ENCODE data around the gene DOLK. TPM values are rescaled to one million over a fixed set of nuclear protein-coding genes. Genes with fewer than 3 reads are reported as not detected.

DOLK gene
- total RNA-seq, 1 donor from 2014 or later: 14.4 TPM

DNA sequence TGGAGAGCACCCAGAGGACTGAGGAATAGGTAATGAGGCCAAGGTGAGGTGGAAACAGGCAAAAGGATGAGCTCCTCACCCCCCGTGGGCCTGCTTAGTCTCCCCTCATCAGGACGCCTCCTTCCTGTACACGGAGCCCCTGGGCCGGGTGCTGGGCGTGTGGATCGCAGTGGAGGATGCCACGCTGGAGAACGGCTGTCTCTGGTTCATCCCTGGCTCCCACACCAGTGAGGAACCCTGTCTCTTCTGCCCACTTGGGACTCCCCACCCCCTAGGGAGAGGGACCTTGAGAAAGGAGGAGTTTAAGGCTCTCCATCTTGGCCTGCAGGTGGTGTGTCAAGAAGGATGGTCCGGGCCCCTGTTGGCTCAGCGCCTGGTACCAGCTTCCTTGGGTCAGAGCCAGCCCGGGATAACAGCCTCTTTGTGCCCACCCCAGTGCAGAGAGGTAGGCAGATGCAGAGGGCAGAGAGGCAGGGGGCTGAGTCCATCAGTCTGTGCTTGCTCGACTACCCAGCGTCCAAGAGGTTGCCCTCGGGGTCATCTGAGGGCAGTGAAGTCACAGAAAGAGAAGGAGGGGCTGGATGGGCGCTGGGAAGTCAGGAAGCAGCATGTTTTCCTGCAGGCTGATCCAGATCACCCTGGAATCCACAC is 7.0 kb downstream of the DOLK start:
- DNase-seq (peak; percentile 36), ATAC-seq (peak; percentile 15 to 19)
- no peaks in the 10 kb centered on the region for H3K27me3 ChIP-seq (ENCODE audit: low read depth)
- no peak for TF ChIP-seq CTCF (IDR thresholded peaks at IDR 0.05)
- H3K4me3 ChIP-seq: peak overlapping the region; percentile 24
- intact Hi-C loops (cut with DNase I): no loop called here
- peaks cover 35% of the 10 kb centered on the region for H3K4me1 ChIP-seq
- peaks cover 25% of the 10 kb centered on the region for H3K36me3 ChIP-seq
- no peaks in the 10 kb centered on the region for H3K9me3 ChIP-seq
- H3K27ac ChIP-seq: peak overlapping the region; percentile 53

DNA sequence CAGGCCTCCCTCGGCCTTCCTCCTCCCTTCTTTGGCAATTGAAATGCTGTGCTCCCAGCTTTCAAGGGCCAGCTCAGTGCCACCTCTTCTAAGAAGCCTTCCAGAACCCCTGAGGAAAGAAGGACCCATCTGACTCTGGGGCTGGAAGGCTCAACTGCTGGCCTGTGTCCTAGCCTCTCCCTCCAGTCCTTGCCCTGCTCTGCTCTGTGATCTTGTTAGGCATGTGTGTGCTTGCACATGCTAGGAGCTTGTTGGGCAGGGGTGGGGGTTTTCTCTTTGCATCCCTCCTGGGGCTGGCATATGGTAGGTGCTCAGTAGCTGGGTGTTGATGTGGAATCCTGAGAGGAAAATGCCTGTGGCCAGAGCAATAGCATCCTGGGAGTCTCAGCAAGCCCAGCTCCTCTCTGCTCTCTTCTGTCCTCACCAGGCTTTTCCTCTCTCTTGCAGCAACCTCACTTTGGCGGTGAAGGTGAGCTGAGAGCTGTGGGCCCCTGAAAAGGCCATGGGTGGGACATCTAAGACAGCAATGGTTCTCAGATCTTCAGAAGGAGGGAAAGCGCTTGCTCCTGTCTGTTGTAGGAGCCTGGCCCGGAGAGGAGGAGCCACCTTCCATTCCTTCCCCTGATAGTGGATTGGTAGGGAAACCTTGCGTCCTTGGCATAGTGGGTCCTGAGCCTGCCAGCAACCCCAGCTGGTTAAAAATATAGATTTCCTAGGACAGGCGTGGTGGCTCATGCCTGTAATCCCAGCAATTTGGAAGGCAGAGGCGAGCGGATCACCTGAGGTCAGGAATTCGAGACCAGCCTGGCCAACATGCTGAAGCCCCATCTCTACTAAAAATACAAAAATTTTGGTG is 9.9 kb downstream of the DOLK start:
- ATAC-seq: no peak
- H3K36me3 ChIP-seq: peaks cover 35% of the 10 kb centered on the region
- H3K27me3 ChIP-seq (ENCODE audit: low read depth): no peaks in the 10 kb centered on the region
- intact Hi-C loops (cut with DNase I): no loop called here
- peak; percentile 6 for DNase-seq
- H3K4me1 ChIP-seq: peaks cover 16% of the 10 kb centered on the region
- H3K27ac ChIP-seq: no peak overlapping the region
- TF ChIP-seq CTCF (IDR thresholded peaks at IDR 0.05): no peak
- H3K4me3 ChIP-seq: no peak overlapping the region
- no peaks in the 10 kb centered on the region for H3K9me3 ChIP-seq

DNA sequence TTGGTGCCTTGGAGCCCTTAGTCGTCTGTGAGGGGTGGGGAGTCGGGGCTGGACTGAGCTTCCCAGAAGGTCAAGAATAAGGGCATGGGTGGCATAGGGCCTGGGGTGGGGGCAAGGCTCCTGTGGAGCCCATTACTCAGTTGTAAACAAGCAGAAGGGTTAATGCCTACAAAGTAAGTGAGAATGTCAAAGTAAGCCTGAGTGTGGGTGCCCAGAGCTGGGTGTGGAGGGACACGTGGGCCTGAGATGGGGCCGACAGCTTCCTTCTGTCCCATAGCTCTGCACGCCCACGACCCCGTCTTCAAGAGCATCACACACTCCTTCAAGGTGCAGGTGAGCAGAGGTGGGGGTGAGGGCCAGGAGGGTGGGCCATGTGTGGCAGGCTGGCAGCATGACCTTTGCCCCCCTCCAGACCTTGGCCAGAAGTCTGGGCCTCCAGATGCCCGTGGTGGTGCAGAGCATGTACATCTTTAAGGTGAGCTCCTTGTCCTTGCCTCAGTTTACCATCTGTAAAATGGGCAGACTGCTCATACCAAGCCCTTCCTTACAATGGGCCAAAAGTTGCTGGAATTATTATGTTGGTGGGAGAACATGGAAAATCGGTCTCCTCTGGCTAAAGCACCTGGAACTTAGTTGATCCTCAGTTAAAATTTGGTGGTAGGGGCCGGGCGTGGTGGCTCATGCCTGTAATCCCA is 11.1 kb downstream of the DOLK start:
- no peak for TF ChIP-seq CTCF (IDR thresholded peaks at IDR 0.05)
- DNase-seq (peak; percentile 30), ATAC-seq (no peak)
- Histone ChIP-seq H3K4me1 (peaks cover 10% of the 10 kb centered on the region), H3K36me3 (peaks cover 29% of the 10 kb centered on the region), H3K27me3 (ENCODE audit: low read depth) (no peaks in the 10 kb centered on the region), H3K27ac (no peak overlapping the region), H3K4me3 (no peak overlapping the region), H3K9me3 (no peaks in the 10 kb centered on the region)
- intact Hi-C loops (cut with DNase I): no loop called here

- Histone ChIP-seq H3K4me1 (no peaks in the 10 kb centered on the region), H3K27me3 (ENCODE audit: low read depth) (no peaks in the 10 kb centered on the region), H3K36me3 (peaks cover 37% of the 10 kb centered on the region), H3K27ac (no peak overlapping the region), H3K9me3 (no peaks in the 10 kb centered on the region), H3K4me3 (no peak overlapping the region)
- intact Hi-C loops (cut with DNase I): no loop called here
- no peak for ATAC-seq
- no peak for TF ChIP-seq CTCF (IDR thresholded peaks at IDR 0.05)
- DNase-seq: no peak
These were observed 13.7 kb downstream of the DOLK start for GRCh38 chr9:128933731-128934130.

GRCh38 chr9:128929560-128929959 is 17.8 kb downstream of the DOLK start:
- intact Hi-C loops (cut with DNase I): loop anchor here (10.0 kb wide), 1 partner anchor 65 kb away; no protein-coding TSS in a partner anchor

More at GRCh38 chr9:128929560-128929959, 17.8 kb downstream of the DOLK start:
- H3K27ac ChIP-seq: no peak overlapping the region
- no peak for TF ChIP-seq CTCF (IDR thresholded peaks at IDR 0.05)
- no peak for DNase-seq
- no peaks in the 10 kb centered on the region for H3K9me3 ChIP-seq
- H3K4me1 ChIP-seq: peaks cover 10% of the 10 kb centered on the region
- no peak overlapping the region for H3K4me3 ChIP-seq
- peaks cover 20% of the 10 kb centered on the region for H3K36me3 ChIP-seq
- no peaks in the 10 kb centered on the region for H3K27me3 ChIP-seq (ENCODE audit: low read depth)
- no peak for ATAC-seq
